Measurements from ENCODE around the gene DDIT4L. TPM values are rescaled to one million over a fixed set of nuclear protein-coding genes. Genes with fewer than 3 reads are reported as not detected.

The DDIT4L gene
- total RNA-seq, 1 experiment from 2014 or later: 7.0 TPM

- no peak overlapping the region for H3K9ac ChIP-seq (ENCODE audit: low read length)
- ChIA-PET RAD21 (ENCODE audit: low non-redundant PET in 1 of 2, low total read pairs in 2 of 2, uncharacterized antibody in 2 of 2, unreplicated experiment in 2 of 2) (no interaction called here), CTCF (no interaction called here), POLR2A (no interaction called here)
- H3K4me3 ChIP-seq (replicated peaks in 1 of 2; ENCODE audit: low read depth in 1 of 2, low read length in 2 of 2): peak overlapping the region; percentile 60 to 69
- no peaks in the 10 kb centered on the region for H3K79me2 ChIP-seq (ENCODE audit: insufficient read depth, low read length)
- no peaks in the 10 kb centered on the region; a peak in 1 of 4 replicates for H3K36me3 ChIP-seq (ENCODE audit: control insufficient read depth in 1 of 2, insufficient read depth in 2 of 2, low read length in 2 of 2)
- intact Hi-C loops (cut with micrococcal nuclease): no loop called here
- no peaks in the 10 kb centered on the region for H4K20me1 ChIP-seq (ENCODE audit: insufficient read depth)
- H3K4me1 ChIP-seq (ENCODE audit: control insufficient read depth in 1 of 2, insufficient read depth in 2 of 2, low read length in 2 of 2): peaks cover 9 to 18% of the 10 kb centered on the region in 2 experiments
- H3K9me2 ChIP-seq (ENCODE audit: insufficient read depth): no peaks in the 10 kb centered on the region
- H2AFZ ChIP-seq (ENCODE audit: low read depth, low read length, poor library complexity, severe bottlenecking): peak overlapping the region; percentile 18
- BruUV-seq (replicated peaks): no TSS peak
- peak; percentile 17; the same call in 1 of the 2 replicates for ATAC-seq
- H3K27ac ChIP-seq (ENCODE audit: low read depth, low read length): no peak overlapping the region
- no peak for TF ChIP-seq SP1 (IDR thresholded peaks at IDR 0.05; ENCODE audit: low read depth)
- no peak for TF ChIP-seq EGR1 (IDR thresholded peaks at IDR 0.05; ENCODE audit: low read depth)
- no peaks in the 10 kb centered on the region for H3K9me3 ChIP-seq (ENCODE audit: control insufficient read depth in 1 of 2, insufficient read depth in 1 of 2, low read depth in 1 of 2, low read length in 2 of 2)
- no peak for DNase-seq (ENCODE audit: low read depth, low spot score)
- H3K27me3 ChIP-seq (ENCODE audit: insufficient read depth, low read length): no peaks in the 10 kb centered on the region
- peak overlapping the region; percentile 89 for H3K4me2 ChIP-seq (ENCODE audit: low read length)
Measured at GRCh38 chr4:100190643-100191600, 654 bp upstream of the DDIT4L start.

GRCh38 chr4:100188829-100189228, 1.4 kb downstream of the DDIT4L start:
- H3K4me1 ChIP-seq (ENCODE audit: control insufficient read depth in 1 of 2, insufficient read depth in 2 of 2, low read length in 2 of 2): peaks cover 9 to 18% of the 10 kb centered on the region in 2 experiments
- intact Hi-C loops (cut with micrococcal nuclease): no loop called here
- peak overlapping the region; percentile 89 for H3K4me2 ChIP-seq (ENCODE audit: low read length)
- no peaks in the 10 kb centered on the region for H3K27me3 ChIP-seq (ENCODE audit: insufficient read depth, low read length)
- RAD21 ChIA-PET (ENCODE audit: low non-redundant PET in 1 of 2, low total read pairs in 2 of 2, uncharacterized antibody in 2 of 2, unreplicated experiment in 2 of 2): no interaction called here
- H2AFZ ChIP-seq (ENCODE audit: low read depth, low read length, poor library complexity, severe bottlenecking): no peak overlapping the region
- no peak overlapping the region for H3K27ac ChIP-seq (ENCODE audit: low read depth, low read length)
- TSS peak; percentile 44 for BruUV-seq (replicated peaks)
- TF ChIP-seq, protein P1, sequence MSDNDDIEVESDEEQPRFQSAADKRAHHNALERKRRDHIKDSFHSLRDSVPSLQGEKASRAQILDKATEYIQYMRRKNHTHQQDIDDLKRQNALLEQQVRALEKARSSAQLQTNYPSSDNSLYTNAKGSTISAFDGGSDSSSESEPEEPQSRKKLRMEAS (IDR thresholded peaks at IDR 0.05): no peak
- TF ChIP-seq CTCF (IDR thresholded peaks at IDR 0.05 in 2 of 3, conservative IDR thresholded peaks at IDR 0.05 in 1 of 3; ENCODE audit: borderline replicate concordance in 1 of 3, insufficient read depth in 1 of 3, low read depth in 2 of 3, low read length in 2 of 3) (no peak), EZH2phosphoT487 (IDR thresholded peaks at IDR 0.05; ENCODE audit: borderline replicate concordance) (no peak), TCF7L2 (IDR thresholded peaks at IDR 0.05; ENCODE audit: borderline replicate concordance, extremely low read depth, insufficient read depth, insufficient read length) (no peak), YY1 (IDR thresholded peaks at IDR 0.05; ENCODE audit: extremely low read depth, insufficient replicate concordance, low read depth, low read length) (no peak)
- POLR2A ChIA-PET: no interaction called here
- no peaks in the 10 kb centered on the region for H3K9me3 ChIP-seq (ENCODE audit: control insufficient read depth in 1 of 2, insufficient read depth in 1 of 2, low read depth in 1 of 2, low read length in 2 of 2)
- ATAC-seq (no peak), DNase-seq (ENCODE audit: low read depth, low spot score) (no peak)
- CTCF ChIA-PET: interaction anchor here (0.6 kb wide), 1 partner anchor 184 kb away, joined by 3 read pairs; no protein-coding TSS in a partner anchor
- H3K4me3 ChIP-seq (replicated peaks in 1 of 2; ENCODE audit: low read depth in 1 of 2, low read length in 2 of 2): no peak overlapping the region
- no peaks in the 10 kb centered on the region for H3K9me2 ChIP-seq (ENCODE audit: insufficient read depth)
- no peak overlapping the region for H3K9ac ChIP-seq (ENCODE audit: low read length)
- H3K79me2 ChIP-seq (ENCODE audit: insufficient read depth, low read length): no peaks in the 10 kb centered on the region
- H3K36me3 ChIP-seq (ENCODE audit: control insufficient read depth in 1 of 2, insufficient read depth in 2 of 2, low read length in 2 of 2): no peaks in the 10 kb centered on the region; a peak in 1 of 4 replicates
- no peaks in the 10 kb centered on the region for H4K20me1 ChIP-seq (ENCODE audit: insufficient read depth)
